ENCODE data around the gene OR9A4.

OR9A4 gene

DNA sequence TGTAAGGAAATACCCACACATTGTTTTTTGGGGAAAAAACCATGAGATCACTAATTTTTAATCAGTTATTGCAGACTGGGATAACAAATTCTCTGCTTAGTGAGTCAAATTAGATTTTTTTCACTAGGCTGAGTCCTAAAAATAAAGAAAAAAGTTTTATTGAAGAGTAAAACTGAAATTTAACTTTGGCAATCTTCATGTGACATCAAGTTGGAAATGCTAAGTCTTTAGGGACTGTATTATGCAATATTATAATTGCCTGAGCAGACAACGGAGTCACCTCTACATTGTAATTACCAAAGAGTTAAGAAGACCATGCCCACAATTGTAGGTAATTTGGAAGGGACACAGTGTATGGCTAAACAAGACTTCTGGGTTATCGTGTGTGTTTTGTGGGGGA lies 32.8 kb downstream of the OR9A4 start:
- FAIRE-seq: no peak

DNA sequence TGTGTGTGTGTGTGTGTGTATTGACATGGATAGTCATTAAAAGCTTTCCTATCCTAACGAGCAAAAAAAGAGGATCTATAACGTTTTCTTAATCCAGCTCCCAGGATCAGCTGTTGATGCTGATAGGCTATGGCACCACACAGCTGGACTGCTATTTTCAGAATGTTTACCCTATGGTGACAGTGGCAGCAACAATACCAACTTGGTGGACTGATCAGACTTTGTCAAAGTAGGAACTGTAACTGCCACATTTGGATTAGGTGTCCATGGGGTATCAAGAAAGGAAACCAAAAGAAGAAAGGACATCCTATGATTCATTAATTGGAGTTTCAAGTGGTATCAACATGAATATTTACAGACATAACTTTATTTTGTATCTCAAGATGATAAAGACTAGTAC lies 33.3 kb downstream of the OR9A4 start:
- FAIRE-seq: no peak

GRCh38 chr7:141949911-141950310 lies 33.7 kb downstream of the OR9A4 start:
- FAIRE-seq: no peak

GRCh38 chr7:141950806-141951205 lies 34.6 kb downstream of the OR9A4 start:
- FAIRE-seq: no peak

GRCh38 chr7:141952461-141952860 lies 36.3 kb downstream of the OR9A4 start:
- FAIRE-seq: no peak

DNA sequence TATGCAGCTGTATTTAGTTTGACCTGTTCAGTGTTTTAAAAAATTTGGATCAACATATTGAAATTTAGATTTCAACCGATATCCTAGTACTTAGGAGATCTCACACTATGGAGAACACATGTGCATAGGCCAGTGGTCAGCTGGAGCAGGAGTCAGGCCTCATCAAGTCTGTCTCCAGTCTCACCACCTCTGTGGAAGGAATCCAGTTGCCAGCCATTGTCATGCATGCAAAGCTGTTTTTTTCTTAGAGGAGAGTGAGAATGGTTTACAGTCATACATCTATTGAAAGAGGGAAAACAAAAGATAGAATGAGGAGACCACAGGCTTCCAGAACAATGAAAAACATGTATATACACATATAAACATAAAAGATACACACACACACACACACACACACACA lies 38.1 kb downstream of the OR9A4 start:
- FAIRE-seq: no peak

- no peak for FAIRE-seq
These were observed 39.9 kb downstream of the OR9A4 start for GRCh38 chr7:141956084-141956483.

GRCh38 chr7:141960687-141961422 lies 44.7 kb downstream of the OR9A4 start:
- FAIRE-seq: no peak

All from G401.6 (cell line).